ENCODE data around the gene KCNAB2.

Gene KCNAB2

GRCh38 chr1:6010554-6010953, 35.1 kb upstream of the KCNAB2 start:
- no peak for TF ChIP-seq CTCF (conservative IDR thresholded peaks at IDR 0.05; ENCODE audit: control insufficient read depth, insufficient read depth, low read depth, low read length)
- no peak overlapping the region for H3K4me3 ChIP-seq (ENCODE audit: control insufficient read depth, low read depth, low read length)
- DNase-seq (ENCODE audit: low read depth): no peak

DNA sequence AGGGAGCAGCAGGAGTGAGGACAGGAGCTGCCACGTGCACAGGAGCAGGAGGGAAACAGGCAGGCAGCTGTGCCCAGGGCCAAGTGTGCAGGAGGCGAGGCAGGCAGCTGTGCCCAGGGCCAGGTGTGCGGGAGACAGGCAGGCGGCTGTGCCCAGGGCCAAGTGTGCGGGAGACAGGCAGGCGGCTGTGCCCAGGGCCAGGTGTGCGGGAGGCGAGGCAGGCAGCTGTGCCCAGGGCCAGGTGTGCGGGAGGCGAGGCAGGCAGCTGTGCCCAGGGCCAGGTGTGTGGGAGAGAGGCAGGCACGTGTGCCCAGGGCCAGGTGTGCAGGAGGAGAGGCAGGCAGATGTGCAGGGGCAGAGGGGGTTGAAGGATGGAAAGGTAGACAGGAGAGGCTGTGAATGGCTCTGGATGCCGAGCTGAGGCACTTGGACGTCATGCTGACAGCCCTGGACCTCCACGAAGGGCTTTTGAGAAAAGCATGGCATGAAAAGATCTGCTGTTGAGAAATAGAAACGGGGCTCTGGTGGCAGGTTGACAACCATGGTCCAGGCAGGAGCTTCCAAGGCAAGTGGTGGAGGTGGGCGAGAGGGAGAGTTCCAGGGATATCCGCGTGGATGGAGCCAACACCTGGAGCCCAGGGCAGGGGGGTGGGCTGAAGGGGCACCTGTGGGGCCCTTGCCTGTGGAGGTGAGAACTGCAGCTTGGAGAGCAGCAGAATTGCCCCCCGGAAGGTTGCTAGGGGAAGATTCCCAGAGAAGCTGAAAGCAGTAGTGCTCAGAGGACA, 34.3 kb upstream of the KCNAB2 start:
- no peak for DNase-seq (ENCODE audit: low read depth)
- no peak for TF ChIP-seq CTCF (conservative IDR thresholded peaks at IDR 0.05; ENCODE audit: control insufficient read depth, insufficient read depth, low read depth, low read length)
- H3K4me3 ChIP-seq (ENCODE audit: control insufficient read depth, low read depth, low read length): no peak overlapping the region

GRCh38 chr1:6011946-6012258, 33.8 kb upstream of the KCNAB2 start:
- TF ChIP-seq CTCF (conservative IDR thresholded peaks at IDR 0.05; ENCODE audit: control insufficient read depth, insufficient read depth, low read depth, low read length): no peak
- no peak overlapping the region for H3K4me3 ChIP-seq (ENCODE audit: control insufficient read depth, low read depth, low read length)
- no peak for DNase-seq (ENCODE audit: low read depth)

- no peak for DNase-seq (ENCODE audit: low read depth)
- TF ChIP-seq CTCF (conservative IDR thresholded peaks at IDR 0.05; ENCODE audit: control insufficient read depth, insufficient read depth, low read depth, low read length): no peak
- no peak overlapping the region for H3K4me3 ChIP-seq (ENCODE audit: control insufficient read depth, low read depth, low read length)
Observed at GRCh38 chr1:6012529-6013318, 33.0 kb upstream of the KCNAB2 start.

- no peak for TF ChIP-seq CTCF (conservative IDR thresholded peaks at IDR 0.05; ENCODE audit: control insufficient read depth, insufficient read depth, low read depth, low read length)
- H3K4me3 ChIP-seq (ENCODE audit: control insufficient read depth, low read depth, low read length): no peak overlapping the region
- no peak for DNase-seq (ENCODE audit: low read depth)
Observed at GRCh38 chr1:6013491-6013890, 32.2 kb upstream of the KCNAB2 start.

DNA sequence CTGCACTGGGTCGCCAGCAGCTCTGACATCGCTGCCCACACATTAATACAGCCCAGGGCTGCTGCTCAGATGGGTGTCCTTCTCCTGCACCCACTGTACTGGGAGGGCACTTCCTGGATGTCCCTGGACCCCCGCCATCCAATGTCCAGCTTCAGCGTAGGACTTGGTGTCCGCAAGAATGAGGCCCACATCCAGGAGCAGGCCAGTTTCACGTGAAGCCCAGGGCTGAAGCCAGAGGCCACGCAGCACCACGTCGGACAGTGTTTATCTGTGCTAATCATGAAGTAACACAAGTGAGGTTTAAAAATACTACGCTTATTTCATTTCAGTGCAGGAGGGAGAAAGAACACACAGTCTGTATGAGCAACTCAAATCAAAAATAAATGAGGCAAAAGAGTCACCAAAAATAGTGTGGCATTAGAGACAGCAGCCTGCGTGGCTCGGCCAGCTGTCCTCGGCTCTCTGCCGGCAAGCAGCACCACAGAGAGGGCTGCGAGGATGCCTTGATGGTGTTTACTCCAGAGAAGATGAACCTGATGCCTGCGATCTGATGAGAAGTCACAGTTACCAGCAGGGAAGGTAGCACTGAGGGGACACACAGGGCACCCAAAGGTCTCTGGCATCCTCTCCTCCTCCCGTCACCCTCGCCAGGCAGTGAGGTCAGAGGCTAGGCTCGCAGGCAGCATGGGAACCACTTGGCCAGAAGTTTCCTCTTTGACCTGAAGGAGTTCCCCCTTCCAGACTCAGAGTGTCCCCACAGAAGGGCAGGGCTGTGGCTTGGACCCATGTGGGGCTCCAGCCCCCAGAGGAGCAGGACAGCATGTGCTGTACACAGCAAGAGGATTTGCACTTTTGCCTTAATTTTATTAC, 31.3 kb upstream of the KCNAB2 start:
- no peak overlapping the region for H3K4me3 ChIP-seq (ENCODE audit: control insufficient read depth, low read depth, low read length)
- no peak for TF ChIP-seq CTCF (conservative IDR thresholded peaks at IDR 0.05; ENCODE audit: control insufficient read depth, insufficient read depth, low read depth, low read length)
- DNase-seq (ENCODE audit: low read depth): no peak
